ENCODE data around the gene INSM2.

The INSM2 gene

DNA sequence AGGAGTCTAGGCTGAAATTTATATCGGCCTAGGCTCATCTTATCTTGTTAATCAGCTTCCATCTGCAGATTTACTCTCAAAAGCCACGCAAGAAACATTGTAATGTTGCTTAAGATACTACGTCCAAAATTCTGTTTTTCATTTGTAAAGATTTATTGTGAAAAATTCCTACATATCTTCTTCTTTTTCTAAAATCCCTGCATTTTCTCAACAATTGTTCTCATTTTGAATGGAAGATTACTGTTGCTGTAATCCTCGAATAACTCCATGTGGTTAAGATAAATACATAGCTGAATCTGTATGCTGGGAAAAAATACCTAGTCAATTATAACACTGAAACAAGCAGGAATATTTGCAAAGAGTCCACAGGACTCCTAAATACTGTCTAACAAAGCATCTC lies 15.6 kb downstream of the INSM2 start:
- DNase-seq: no peak

DNA sequence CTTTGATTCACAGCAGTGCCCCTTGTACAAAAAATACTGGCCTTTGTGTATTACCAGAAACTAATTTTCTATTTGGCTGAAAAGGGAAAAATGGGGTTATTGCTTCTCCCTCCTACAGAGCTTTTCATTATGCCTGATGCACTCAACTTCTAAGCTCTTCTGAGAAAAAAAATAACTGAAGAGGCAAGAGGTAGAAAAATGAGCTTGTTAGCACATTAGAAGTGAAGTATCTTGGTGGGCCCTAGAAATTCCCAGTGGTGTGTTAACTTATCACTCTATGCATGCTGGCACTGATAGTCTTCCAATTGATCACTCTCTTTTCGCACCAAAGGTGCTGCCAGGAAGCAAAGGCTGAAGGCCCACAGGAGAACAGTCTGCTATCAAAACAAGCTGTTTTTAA lies 17.1 kb downstream of the INSM2 start:
- DNase-seq: no peak

DNA sequence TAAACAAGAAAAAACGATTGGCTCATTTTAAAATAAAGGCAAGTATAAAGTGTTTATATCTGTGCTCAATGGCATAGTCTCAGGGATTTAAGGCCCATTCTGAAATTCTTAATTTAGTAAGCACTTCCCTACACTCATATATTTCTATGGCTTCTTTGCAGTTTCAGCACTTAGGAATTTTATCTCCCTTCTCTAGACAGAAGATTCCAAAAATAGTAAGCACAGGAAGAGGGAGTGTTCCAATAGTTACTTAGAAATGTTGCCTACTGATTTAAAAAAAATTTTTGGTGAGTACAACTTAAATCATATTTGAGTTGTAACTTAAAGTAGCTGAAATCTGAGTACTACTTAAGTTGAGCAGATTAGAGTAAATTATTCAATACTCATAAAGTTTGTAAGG lies 19.8 kb downstream of the INSM2 start:
- no peak for DNase-seq

DNA sequence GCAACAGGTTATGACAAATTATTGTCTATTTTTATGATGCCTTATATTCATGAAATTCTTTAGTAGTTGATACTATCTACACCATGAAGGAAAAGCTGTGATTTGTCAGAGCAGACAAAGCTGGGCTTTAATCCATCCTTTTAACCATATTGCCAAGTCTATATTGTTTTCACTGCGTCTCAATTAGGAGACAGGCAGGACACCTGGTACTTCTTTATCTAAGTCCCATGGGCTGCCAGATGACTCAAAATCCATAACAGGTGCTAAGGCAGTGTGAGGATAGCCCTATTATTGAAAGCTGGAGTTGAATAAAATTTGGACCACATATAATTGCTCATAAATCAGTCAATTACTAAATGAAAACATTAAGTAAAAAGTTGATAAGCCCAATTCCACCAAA lies 22.6 kb downstream of the INSM2 start:
- no peak for DNase-seq

DNA sequence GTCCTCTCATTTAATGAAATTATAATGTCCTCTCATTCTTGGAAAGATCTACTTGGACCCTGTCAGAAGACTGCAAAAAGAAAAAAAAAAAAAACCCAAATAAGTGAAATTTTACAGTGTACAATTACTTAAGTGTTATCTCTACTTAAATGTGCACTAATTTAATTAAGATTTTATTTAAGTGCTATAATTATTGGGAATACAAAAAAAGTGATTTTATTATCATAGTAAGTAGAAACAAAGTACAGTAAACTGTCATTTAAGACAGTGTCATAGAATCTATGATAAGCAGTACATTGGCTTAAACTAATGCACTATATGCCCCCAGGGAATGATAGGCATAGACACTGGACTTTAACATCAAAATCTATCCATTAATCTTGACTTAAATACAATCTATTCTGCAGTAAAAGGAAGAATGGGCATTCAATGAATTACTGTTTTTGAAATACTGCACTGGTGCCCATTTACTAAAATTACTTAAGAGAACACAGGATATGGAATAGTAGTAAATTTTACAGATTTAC lies 23.3 kb downstream of the INSM2 start:
- DNase-seq: no peak

DNA sequence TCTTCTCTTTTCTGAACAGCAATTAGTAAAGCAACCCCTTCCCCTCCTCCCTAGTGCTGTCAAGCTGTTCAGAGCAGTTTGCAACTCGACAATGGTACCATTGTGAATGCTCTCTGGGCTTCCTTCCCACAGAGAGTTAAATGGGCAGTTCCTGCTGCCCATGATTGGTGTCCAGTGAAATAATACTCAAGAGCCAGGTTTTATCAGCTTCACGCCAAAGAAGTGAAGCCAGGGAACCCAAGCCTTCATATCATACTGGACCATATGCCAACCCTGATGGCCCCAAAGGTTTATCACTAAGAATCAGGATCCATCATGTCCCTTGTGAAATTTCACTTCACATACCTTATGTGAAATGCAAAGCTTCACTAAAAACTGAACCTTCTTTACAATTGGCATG lies 24.7 kb downstream of the INSM2 start:
- DNase-seq: no peak

DNA sequence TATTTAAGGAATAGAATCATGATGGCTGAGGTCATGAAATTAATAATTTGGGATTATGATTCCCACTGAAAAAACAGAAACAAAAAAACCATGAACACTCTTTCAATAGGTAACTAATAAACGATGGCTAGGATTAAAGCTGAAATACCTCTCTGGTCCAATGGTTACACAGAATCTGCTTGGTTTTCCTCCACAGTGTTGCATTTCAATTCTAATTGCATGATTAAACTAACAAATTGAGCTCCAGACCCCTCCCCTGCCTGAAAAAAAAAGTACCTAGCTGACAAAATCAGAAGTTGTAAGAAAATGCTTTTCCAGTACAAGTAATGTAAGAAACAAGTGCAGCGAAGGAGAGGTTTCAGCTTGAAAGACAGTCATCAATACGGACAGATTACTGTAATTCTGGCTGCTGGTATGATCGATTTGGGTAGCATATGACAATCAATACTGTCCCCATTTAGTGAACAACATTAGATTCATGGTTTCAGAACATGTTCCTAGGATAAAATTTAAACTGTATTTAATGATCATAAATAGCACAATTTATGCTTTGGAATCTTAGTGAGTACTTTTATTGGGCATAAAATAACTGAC lies 32.0 kb downstream of the INSM2 start:
- DNase-seq: no peak

DNA sequence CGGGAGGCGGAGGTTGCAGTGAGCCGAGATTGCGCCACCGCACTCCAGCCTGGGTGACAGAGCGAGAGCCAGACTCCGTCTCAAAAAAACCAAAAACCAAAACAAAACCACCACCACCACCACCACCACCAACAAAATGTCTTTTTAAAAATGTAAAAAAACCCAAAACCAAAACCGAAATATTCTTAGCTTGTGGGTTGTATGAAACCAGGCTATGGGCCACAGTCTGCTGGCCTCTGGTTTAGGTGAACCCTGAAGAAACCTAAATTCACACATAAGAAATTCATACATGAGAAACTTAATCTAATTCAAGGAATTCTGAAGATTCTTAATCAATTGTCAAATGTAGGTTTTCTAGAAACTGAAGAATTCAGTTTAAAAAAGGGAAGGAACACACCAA lies 37.6 kb downstream of the INSM2 start:
- DNase-seq: no peak

DNA sequence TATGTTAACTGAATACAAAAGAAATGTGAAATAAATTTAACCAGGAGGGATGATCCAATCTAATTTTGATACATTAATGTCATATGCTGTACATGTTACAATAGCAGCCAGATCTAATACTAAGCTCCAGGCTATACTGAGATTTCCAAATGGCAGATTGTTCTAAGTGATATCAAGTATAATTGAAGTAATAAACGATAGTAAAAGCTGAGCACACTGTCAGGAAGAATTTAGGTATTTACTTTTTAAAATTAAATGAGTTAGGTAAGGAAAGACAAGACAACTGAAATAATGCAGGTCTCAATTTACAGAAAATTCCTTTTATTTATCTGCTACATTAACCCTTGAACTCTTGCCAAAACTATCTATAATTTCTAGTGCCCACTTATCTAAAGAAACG lies 39.9 kb downstream of the INSM2 start:
- no peak for DNase-seq

DNA sequence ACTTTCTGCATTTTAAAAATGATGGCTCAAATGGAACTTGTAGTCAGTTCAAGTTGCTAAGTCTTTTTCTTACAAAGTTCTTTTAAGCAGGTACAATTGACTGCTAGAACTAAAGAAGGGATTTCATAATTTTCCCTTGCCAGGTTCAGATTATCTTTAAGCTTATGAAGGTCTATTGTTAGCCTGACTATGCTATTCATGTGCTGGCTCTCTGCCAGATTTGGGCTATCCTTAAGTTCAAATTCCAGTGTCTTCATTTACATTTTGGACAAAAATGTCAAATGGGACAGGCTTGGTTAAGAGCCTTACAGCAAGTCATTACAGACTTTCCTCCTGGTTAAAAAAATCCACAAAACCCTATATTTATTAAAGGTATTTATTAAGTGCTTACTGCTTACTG lies 42.3 kb downstream of the INSM2 start:
- no peak for DNase-seq

DNA sequence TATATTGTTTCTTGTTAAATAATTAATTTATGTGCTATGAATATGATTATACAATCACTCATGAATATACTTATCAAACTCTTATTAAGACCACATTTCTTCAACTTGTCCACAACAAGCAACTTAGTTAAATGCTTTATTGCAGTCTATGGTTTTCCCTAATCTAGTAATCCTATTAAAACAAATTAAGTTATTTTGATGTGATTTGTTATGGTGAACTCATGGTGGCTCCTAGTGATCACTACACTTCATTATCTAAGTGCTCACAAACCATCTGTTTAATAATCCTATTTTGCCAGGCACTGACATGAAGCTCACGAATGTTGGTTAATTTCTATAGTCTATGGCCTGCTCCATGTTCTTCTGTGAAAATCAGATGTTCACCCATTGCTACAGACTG lies 42.9 kb downstream of the INSM2 start:
- DNase-seq: no peak

DNA sequence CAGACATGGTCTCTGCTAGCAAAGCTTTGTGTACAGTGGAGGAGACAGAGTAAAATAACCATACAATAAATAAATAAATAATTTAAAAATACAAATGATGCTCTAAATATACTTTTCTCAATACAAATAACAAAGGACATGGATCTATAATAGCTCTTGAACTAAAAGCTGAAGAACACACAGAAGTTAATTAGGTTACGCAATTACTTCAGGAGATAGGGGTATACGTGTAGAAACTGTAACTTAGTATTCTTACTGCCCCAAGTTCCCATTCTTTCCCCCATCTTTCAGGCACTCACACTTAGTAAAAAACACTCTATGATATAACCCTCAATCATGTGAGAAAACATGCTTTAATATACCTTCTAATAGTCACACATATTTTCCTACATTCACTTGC lies 44.2 kb downstream of the INSM2 start:
- DNase-seq: no peak

DNA sequence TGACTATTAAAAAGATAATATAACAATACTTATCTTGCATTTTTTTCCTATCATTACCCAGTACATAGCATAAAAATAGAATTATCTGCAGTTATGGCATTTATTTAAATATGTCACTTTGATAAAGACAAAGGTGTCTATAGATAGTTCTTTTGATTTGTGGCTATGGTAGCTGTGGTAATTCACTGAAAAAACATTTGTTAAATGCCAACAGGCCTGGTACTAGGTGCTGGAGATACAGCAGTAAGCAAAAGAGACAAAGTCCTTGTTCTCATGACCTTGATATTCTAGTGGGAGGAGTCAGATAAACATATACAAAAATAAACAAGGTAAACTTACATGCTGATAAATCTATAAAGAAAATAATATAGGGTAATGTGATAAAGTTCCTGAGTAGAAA lies 44.7 kb downstream of the INSM2 start:
- no peak for DNase-seq
